ENCODE data around the gene PRKN.

The PRKN gene

DNA sequence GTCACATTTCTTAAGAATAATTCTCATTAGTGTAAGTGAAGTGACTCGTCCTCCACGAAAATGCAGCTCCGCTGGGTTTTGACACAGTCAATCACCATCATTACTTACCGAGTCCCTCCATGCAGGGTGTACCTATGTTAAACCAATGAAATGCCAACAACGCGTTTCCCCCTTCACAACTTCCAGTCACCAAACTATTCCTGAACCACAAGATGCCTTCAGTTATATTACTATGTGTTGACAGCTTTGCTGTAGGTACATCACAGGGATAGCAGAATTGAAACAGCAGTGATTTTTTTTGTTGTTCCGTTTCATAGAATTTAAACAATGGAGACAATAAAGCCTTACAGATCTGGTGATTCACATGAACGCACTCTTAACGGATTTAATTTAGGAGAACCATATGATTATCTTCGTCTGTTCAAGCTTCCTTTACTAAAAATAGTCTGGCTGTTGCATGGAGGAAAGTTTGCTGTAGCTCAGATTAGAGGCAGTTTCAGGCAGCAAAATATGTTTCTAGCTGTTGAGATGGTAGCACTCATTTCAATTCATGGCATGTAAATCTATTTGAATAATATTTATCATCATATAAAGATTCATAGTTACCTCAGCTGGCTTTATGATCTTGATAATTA, 652.8 kb downstream of the PRKN start:
- no peak for ATAC-seq
- TF ChIP-seq ZNF70 (CRISPR knock-in tag; IDR thresholded peaks at IDR 0.05) (no peak), SNAI2 (CRISPR knock-in tag; IDR thresholded peaks at IDR 0.05) (no peak), ZNF8 (CRISPR knock-in tag; IDR thresholded peaks at IDR 0.05) (no peak), RARB (CRISPR knock-in tag; IDR thresholded peaks at IDR 0.05) (no peak), ZFP30 (CRISPR knock-in tag; IDR thresholded peaks at IDR 0.05) (no peak), CSDC2 (CRISPR knock-in tag; IDR thresholded peaks at IDR 0.05) (no peak), ZFP3 (CRISPR knock-in tag; IDR thresholded peaks at IDR 0.05) (no peak), ESRRG (CRISPR knock-in tag; IDR thresholded peaks at IDR 0.05) (no peak), OSR1 (CRISPR knock-in tag; IDR thresholded peaks at IDR 0.05) (no peak), PPARA (CRISPR knock-in tag; IDR thresholded peaks at IDR 0.05; ENCODE audit: borderline replicate concordance) (no peak), ZNF565 (CRISPR knock-in tag; conservative IDR thresholded peaks at IDR 0.05; ENCODE audit: low read depth) (no peak), ARNTL (CRISPR knock-in tag; IDR thresholded peaks at IDR 0.05; ENCODE audit: borderline replicate concordance, low read depth) (no peak)
- TF ChIP-seq, protein P1, sequence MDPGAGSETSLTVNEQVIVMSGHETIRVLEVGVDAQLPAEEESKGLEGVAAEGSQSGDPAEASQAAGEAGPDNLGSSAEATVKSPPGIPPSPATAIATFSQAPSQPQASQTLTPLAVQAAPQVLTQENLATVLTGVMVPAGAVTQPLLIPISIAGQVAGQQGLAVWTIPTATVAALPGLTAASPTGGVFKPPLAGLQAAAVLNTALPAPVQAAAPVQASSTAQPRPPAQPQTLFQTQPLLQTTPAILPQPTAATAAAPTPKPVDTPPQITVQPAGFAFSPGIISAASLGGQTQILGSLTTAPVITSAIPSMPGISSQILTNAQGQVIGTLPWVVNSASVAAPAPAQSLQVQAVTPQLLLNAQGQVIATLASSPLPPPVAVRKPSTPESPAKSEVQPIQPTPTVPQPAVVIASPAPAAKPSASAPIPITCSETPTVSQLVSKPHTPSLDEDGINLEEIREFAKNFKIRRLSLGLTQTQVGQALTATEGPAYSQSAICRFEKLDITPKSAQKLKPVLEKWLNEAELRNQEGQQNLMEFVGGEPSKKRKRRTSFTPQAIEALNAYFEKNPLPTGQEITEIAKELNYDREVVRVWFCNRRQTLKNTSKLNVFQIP (CRISPR knock-in tag; IDR thresholded peaks at IDR 0.05; ENCODE audit: borderline replicate concordance, low read depth): no peak
- TF ChIP-seq, protein P2, sequence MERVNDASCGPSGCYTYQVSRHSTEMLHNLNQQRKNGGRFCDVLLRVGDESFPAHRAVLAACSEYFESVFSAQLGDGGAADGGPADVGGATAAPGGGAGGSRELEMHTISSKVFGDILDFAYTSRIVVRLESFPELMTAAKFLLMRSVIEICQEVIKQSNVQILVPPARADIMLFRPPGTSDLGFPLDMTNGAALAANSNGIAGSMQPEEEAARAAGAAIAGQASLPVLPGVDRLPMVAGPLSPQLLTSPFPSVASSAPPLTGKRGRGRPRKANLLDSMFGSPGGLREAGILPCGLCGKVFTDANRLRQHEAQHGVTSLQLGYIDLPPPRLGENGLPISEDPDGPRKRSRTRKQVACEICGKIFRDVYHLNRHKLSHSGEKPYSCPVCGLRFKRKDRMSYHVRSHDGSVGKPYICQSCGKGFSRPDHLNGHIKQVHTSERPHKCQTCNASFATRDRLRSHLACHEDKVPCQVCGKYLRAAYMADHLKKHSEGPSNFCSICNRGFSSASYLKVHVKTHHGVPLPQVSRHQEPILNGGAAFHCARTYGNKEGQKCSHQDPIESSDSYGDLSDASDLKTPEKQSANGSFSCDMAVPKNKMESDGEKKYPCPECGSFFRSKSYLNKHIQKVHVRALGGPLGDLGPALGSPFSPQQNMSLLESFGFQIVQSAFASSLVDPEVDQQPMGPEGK (CRISPR knock-in tag; IDR thresholded peaks at IDR 0.05; ENCODE audit: borderline replicate concordance): no peak
- TF ChIP-seq, protein P3, sequence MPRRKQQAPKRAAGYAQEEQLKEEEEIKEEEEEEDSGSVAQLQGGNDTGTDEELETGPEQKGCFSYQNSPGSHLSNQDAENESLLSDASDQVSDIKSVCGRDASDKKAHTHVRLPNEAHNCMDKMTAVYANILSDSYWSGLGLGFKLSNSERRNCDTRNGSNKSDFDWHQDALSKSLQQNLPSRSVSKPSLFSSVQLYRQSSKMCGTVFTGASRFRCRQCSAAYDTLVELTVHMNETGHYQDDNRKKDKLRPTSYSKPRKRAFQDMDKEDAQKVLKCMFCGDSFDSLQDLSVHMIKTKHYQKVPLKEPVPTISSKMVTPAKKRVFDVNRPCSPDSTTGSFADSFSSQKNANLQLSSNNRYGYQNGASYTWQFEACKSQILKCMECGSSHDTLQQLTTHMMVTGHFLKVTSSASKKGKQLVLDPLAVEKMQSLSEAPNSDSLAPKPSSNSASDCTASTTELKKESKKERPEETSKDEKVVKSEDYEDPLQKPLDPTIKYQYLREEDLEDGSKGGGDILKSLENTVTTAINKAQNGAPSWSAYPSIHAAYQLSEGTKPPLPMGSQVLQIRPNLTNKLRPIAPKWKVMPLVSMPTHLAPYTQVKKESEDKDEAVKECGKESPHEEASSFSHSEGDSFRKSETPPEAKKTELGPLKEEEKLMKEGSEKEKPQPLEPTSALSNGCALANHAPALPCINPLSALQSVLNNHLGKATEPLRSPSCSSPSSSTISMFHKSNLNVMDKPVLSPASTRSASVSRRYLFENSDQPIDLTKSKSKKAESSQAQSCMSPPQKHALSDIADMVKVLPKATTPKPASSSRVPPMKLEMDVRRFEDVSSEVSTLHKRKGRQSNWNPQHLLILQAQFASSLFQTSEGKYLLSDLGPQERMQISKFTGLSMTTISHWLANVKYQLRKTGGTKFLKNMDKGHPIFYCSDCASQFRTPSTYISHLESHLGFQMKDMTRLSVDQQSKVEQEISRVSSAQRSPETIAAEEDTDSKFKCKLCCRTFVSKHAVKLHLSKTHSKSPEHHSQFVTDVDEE (CRISPR knock-in tag; IDR thresholded peaks at IDR 0.05): no peak
- TF ChIP-seq, protein P4, sequence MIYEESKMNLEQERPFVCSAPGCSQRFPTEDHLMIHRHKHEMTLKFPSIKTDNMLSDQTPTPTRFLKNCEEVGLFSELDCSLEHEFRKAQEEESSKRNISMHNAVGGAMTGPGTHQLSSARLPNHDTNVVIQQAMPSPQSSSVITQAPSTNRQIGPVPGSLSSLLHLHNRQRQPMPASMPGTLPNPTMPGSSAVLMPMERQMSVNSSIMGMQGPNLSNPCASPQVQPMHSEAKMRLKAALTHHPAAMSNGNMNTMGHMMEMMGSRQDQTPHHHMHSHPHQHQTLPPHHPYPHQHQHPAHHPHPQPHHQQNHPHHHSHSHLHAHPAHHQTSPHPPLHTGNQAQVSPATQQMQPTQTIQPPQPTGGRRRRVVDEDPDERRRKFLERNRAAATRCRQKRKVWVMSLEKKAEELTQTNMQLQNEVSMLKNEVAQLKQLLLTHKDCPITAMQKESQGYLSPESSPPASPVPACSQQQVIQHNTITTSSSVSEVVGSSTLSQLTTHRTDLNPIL (CRISPR knock-in tag; IDR thresholded peaks at IDR 0.05; ENCODE audit: low read depth): no peak

DNA sequence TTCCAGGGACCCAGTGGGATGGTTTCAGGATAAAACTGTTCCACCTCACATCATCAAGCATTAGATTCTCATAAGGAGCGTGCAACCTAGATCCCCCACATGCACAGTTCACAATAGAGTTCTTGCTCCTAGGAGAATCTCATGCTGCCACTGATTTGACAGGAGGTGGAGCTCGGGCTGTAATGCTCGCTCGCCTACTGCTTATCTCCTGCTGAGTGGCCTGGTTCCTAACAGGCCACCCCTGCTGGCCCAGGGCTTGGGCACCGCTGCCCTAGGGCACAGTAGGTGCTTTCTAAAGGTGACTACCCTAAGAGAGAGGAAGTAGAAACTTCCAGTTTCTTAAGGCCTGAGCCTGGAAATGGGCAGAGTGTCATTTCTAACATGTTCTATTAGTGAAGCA, 656.9 kb downstream of the PRKN start:
- TF ChIP-seq TOX (CRISPR knock-in tag; IDR thresholded peaks at IDR 0.05; ENCODE audit: borderline replicate concordance) (no peak), ISL1 (CRISPR knock-in tag; IDR thresholded peaks at IDR 0.05) (no peak), RARB (CRISPR knock-in tag; IDR thresholded peaks at IDR 0.05) (no peak), ESRRG (CRISPR knock-in tag; IDR thresholded peaks at IDR 0.05) (no peak), BACH2 (CRISPR knock-in tag; IDR thresholded peaks at IDR 0.05; ENCODE audit: borderline replicate concordance) (no peak), CSDC2 (CRISPR knock-in tag; IDR thresholded peaks at IDR 0.05) (no peak), OSR1 (CRISPR knock-in tag; IDR thresholded peaks at IDR 0.05) (no peak)
- ATAC-seq: no peak

DNA sequence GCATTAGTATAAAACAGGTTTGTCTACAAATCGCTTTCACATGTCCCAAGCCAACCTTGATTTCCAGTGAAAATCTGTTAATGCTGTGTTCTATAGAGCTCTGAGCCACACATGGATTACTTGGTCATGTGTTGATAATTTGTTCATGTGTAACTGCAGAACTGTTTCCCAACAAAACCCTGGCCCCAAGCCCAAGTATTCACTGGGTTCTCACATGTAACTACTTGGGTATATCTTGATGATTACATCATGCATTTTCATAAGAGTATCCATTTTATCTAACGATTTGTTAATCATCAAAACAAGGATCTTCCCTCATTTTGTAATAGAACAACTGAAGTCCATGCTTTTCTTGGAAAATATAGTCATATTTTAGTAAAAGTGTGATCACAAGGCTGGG, 657.6 kb downstream of the PRKN start:
- no peak for ATAC-seq
- TF ChIP-seq, protein P1 (CRISPR knock-in tag; IDR thresholded peaks at IDR 0.05; ENCODE audit: borderline replicate concordance, low read depth): no peak
- no peak for TF ChIP-seq BACH2 (CRISPR knock-in tag; IDR thresholded peaks at IDR 0.05; ENCODE audit: borderline replicate concordance)
- no peak for TF ChIP-seq RARB (CRISPR knock-in tag; IDR thresholded peaks at IDR 0.05)
- TF ChIP-seq, protein P4 (CRISPR knock-in tag; IDR thresholded peaks at IDR 0.05; ENCODE audit: low read depth): no peak
- TF ChIP-seq, protein P2 (CRISPR knock-in tag; IDR thresholded peaks at IDR 0.05; ENCODE audit: borderline replicate concordance): no peak
- no peak for TF ChIP-seq ZC3H10 (CRISPR knock-in tag; IDR thresholded peaks at IDR 0.05)
- no peak for TF ChIP-seq CSDC2 (CRISPR knock-in tag; IDR thresholded peaks at IDR 0.05)
- no peak for TF ChIP-seq ZFP3 (CRISPR knock-in tag; IDR thresholded peaks at IDR 0.05)
- TF ChIP-seq ESRRG (CRISPR knock-in tag; IDR thresholded peaks at IDR 0.05): no peak
- no peak for TF ChIP-seq SNAI2 (CRISPR knock-in tag; IDR thresholded peaks at IDR 0.05)
- no peak for TF ChIP-seq OSR1 (CRISPR knock-in tag; IDR thresholded peaks at IDR 0.05)
- TF ChIP-seq ZFP30 (CRISPR knock-in tag; IDR thresholded peaks at IDR 0.05): no peak
- TF ChIP-seq TOX (CRISPR knock-in tag; IDR thresholded peaks at IDR 0.05; ENCODE audit: borderline replicate concordance): no peak
- no peak for TF ChIP-seq GLIS3 (CRISPR knock-in tag; IDR thresholded peaks at IDR 0.05)
- no peak for TF ChIP-seq TCF4 (CRISPR knock-in tag; IDR thresholded peaks at IDR 0.05; ENCODE audit: borderline replicate concordance)
- no peak for TF ChIP-seq ZNF8 (CRISPR knock-in tag; IDR thresholded peaks at IDR 0.05)

Data from SK-N-SH treated with all-trans-retinoic acid at 6 μM for 48 hours (cell line).